Vagina (tissue), 2 donors: ENCODE measurements around the gene S100B.

ENCODE experiments used
- POLR2A ChIP-seq, 2 donors: fragments of 450-650 bp; IDR thresholded peaks; one replicate each; pipeline ENCODE4 v1.6.1; 2017; ENCODE audit warnings: antibody characterized with exemption in 2 of 2, mild to moderate bottlenecking in 2 of 2, moderate library complexity in 2 of 2
- POLR2AphosphoS5 ChIP-seq, 2 donors: sonication (generic); formaldehyde crosslinking; IDR thresholded peaks; one replicate each; pipeline ENCODE4 v1.9.0; 2017; ENCODE audit warnings: antibody characterized with exemption in 2 of 2, mild to moderate bottlenecking in 2 of 2, low read depth in 1 of 2; ENCODE audit not compliant: insufficient read depth in 1 of 2
- TF ChIP-seq, protein P1 (sequence below), 3 experiments: fragments of 450-650 bp in 2 of 3; fragments of 200-600 bp in 1 of 3; sonication (generic) in 1 of 3; IDR thresholded peaks; one replicate each; pipeline ENCODE4 v1.5.1; 2017 to 2019; ENCODE audit warnings: antibody characterized with exemption in 3 of 3, mild to moderate bottlenecking in 2 of 3, moderate library complexity in 2 of 3

DNA sequence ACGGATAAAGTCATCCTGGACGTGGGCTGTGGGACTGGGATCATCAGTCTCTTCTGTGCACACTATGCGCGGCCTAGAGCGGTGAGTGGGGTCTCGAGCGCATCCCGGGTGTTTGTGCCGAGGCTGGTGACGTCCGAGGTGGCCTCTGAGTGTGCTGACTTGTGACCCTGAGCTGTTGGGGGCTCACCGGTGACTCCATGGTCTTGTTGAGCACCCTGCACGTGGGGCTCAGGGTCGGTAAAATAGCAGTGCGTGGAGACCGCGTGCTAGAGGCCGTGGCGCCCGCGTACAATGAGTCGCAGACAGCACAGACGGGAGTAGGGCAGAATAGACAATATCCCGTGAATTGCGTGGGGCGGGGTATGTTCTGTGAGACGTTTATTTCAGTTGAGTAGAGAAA, 43.7 kb upstream of the S100B start:
- TF ChIP-seq, protein P1, sequence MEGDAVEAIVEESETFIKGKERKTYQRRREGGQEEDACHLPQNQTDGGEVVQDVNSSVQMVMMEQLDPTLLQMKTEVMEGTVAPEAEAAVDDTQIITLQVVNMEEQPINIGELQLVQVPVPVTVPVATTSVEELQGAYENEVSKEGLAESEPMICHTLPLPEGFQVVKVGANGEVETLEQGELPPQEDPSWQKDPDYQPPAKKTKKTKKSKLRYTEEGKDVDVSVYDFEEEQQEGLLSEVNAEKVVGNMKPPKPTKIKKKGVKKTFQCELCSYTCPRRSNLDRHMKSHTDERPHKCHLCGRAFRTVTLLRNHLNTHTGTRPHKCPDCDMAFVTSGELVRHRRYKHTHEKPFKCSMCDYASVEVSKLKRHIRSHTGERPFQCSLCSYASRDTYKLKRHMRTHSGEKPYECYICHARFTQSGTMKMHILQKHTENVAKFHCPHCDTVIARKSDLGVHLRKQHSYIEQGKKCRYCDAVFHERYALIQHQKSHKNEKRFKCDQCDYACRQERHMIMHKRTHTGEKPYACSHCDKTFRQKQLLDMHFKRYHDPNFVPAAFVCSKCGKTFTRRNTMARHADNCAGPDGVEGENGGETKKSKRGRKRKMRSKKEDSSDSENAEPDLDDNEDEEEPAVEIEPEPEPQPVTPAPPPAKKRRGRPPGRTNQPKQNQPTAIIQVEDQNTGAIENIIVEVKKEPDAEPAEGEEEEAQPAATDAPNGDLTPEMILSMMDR (IDR thresholded peaks at IDR 0.05): no peak
- TF ChIP-seq POLR2AphosphoS5 (IDR thresholded peaks at IDR 0.05; ENCODE audit: insufficient read depth in 1 of 2, low read depth in 1 of 2) (no peak), POLR2A (IDR thresholded peaks at IDR 0.05) (no peak)
